ENCODE measurements around the gene TRAPPC8.

DNA sequence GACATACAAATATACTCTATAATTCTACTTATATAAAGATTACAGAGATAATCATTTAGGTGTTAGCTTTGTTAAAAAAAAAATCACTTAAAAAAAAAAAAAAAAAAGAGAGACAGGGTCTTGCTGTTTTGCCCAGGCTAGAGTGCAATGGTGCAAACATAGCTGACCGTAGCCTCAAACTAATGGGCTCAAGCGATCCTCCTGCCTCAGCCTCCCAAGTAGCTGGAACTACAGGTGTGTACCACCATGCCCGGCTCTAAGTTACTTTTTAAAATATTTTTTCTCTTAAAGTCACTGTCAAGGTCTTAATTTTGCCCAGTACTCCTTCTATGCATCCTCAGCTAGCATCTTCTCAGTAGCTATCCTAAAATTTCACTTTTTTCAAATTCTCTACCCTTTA lies 105.0 kb downstream of the TRAPPC8 start:
- no peak for TF ChIP-seq POLR2A (IDR thresholded peaks at IDR 0.05)
- TF ChIP-seq, protein P1, sequence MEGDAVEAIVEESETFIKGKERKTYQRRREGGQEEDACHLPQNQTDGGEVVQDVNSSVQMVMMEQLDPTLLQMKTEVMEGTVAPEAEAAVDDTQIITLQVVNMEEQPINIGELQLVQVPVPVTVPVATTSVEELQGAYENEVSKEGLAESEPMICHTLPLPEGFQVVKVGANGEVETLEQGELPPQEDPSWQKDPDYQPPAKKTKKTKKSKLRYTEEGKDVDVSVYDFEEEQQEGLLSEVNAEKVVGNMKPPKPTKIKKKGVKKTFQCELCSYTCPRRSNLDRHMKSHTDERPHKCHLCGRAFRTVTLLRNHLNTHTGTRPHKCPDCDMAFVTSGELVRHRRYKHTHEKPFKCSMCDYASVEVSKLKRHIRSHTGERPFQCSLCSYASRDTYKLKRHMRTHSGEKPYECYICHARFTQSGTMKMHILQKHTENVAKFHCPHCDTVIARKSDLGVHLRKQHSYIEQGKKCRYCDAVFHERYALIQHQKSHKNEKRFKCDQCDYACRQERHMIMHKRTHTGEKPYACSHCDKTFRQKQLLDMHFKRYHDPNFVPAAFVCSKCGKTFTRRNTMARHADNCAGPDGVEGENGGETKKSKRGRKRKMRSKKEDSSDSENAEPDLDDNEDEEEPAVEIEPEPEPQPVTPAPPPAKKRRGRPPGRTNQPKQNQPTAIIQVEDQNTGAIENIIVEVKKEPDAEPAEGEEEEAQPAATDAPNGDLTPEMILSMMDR (IDR thresholded peaks at IDR 0.05) = no peak

Data from tibial nerve (tissue), 3 donors.